HFFc6 (cell line): ENCODE data around the gene MCTP1. TPM values are rescaled to one million over a fixed set of nuclear protein-coding genes. Genes with fewer than 3 reads are reported as not detected.

Experiments used
- DNase-seq: peaks from one replicate; pipeline ENCODE4 v3.0.0-alpha.2; 2018
- H3K27ac Mint-ChIP-seq: 2 replicates; pipeline ENCODE4 v1.8.0; 2020; ENCODE audit warnings: mild to moderate bottlenecking, mixed read lengths
- H3K27me3 Mint-ChIP-seq: 2 replicates; pipeline ENCODE4 v1.8.0; 2021; ENCODE audit warnings: mild to moderate bottlenecking, moderate library complexity, mixed read lengths; ENCODE audit not compliant: insufficient read depth
- H3K36me3 Mint-ChIP-seq: 2 replicates; pipeline ENCODE4 v1.8.0; 2021; ENCODE audit warnings: low read depth, mixed read lengths
- H3K4me1 Mint-ChIP-seq: 2 replicates; pipeline ENCODE4 v1.8.0; 2020; ENCODE audit warnings: low read depth, mixed read lengths
- H3K4me3 Mint-ChIP-seq: 2 replicates; pipeline ENCODE4 v1.8.0; 2020; ENCODE audit warnings: mild to moderate bottlenecking, moderate library complexity, mixed read lengths
- H3K9me3 Mint-ChIP-seq: 2 replicates; pipeline ENCODE4 v1.8.0; 2020; ENCODE audit warnings: mild to moderate bottlenecking, mixed read lengths
- CTCF ChIP-seq: fragments of 200-600 bp; sonication (generic); IDR thresholded peaks from 2 replicates; pipeline ENCODE4 v1.5.0; 2021; ENCODE audit warnings: antibody characterized with exemption, mild to moderate bottlenecking
- total RNA-seq, 6 experiments: library from RNA; stranded (reverse); fragmentation: NEBNext Ultra II Directional; extraction: Animal tissue kit (Norgen Biotek cat#: 25700); gene quantifications; 2 replicates in 1 of 6; 3 replicates in 5 of 6; pipeline ENCODE4 v1.2.3, GENCODE V29; 2021

MCTP1 gene
- total RNA-seq, 6 experiments from 2014 or later = 1.0 to 5.2 (median 3.9) TPM

DNA sequence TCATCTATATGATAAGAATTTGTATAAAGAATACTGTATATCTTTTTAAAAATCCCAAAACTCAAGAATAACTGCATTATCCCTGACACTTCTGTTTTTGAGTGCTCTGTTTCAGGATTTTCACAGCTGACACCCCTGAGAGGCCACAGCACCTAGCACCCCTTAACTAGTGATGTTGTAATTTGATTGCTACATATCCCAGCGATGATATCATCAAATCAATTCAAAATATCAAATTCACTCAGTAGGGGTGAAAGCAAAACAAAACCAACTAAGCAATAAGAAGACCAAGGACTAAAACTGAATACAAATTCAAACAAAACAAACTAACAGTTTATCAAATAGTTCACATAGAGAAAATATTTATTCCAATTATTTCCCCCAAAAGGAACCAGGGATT, 184.3 kb downstream of the MCTP1 start:
- Mint-ChIP-seq H3K27ac (no peak overlapping the region), H3K27me3 (peaks cover 5% of the 10 kb centered on the region), H3K36me3 (no peaks in the 10 kb centered on the region), H3K9me3 (no peaks in the 10 kb centered on the region), H3K4me3 (no peak overlapping the region), H3K4me1 (no peaks in the 10 kb centered on the region)
- no peak for DNase-seq
- TF ChIP-seq CTCF = no peak

GRCh38 chr5:95098012-95098411, 186.9 kb downstream of the MCTP1 start:
- Mint-ChIP-seq H3K4me3 (no peak overlapping the region), H3K36me3 (no peaks in the 10 kb centered on the region), H3K4me1 (no peaks in the 10 kb centered on the region), H3K27ac (no peak overlapping the region), H3K9me3 (no peaks in the 10 kb centered on the region), H3K27me3 (peaks cover 2% of the 10 kb centered on the region; the same call in 1 of the 2 replicates)
- no peak for DNase-seq
- TF ChIP-seq CTCF = no peak

GRCh38 chr5:95093211-95093610, 191.7 kb downstream of the MCTP1 start:
- H3K27ac Mint-ChIP-seq = no peak overlapping the region
- H3K9me3 Mint-ChIP-seq = no peaks in the 10 kb centered on the region
- peaks cover 6% of the 10 kb centered on the region; the same call in 1 of the 2 replicates for H3K4me1 Mint-ChIP-seq
- TF ChIP-seq CTCF = no peak
- H3K36me3 Mint-ChIP-seq = no peaks in the 10 kb centered on the region
- H3K4me3 Mint-ChIP-seq = no peak overlapping the region
- peaks cover 2% of the 10 kb centered on the region for H3K27me3 Mint-ChIP-seq
- DNase-seq = no peak

- Mint-ChIP-seq H3K4me1 (peaks cover 11% of the 10 kb centered on the region; the same call in 1 of the 2 replicates), H3K27me3 (peaks cover 2% of the 10 kb centered on the region), H3K9me3 (no peaks in the 10 kb centered on the region), H3K27ac (no peak overlapping the region), H3K36me3 (no peaks in the 10 kb centered on the region), H3K4me3 (no peak overlapping the region)
- DNase-seq = no peak
- no peak for TF ChIP-seq CTCF
Observed at GRCh38 chr5:95090774-95091173, 194.1 kb downstream of the MCTP1 start.

DNA sequence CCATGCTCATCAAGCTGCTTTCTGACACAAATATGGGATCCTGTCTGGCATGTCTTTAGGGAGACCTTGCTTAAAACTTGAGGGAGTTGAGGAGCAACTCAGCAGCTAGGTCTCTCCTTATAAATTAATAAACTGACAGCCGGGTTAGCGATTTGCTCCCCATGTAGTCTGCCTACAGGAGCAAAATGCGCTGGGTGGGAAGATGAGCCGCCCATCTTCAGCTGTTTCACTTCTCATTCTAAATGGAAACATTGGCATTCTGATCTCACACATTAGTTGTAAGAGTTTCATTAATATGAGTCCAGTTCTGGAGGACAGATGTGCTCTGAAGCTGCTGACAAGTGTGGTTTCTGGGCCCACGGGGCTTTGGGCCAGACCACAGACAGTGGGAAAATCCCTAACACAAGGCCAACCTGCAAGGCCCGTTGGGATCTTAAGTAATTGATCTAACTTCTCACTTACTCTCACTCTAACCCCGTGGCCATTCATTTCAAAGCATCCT, 197.0 kb downstream of the MCTP1 start:
- Mint-ChIP-seq H3K27ac (no peak overlapping the region), H3K27me3 (no peaks in the 10 kb centered on the region; the same call in 1 of the 2 replicates)

More for the DNA sequence above, 197.0 kb downstream of the MCTP1 start:
- H3K9me3 Mint-ChIP-seq = no peaks in the 10 kb centered on the region
- H3K4me3 Mint-ChIP-seq = no peak overlapping the region
- no peak for DNase-seq
- H3K4me1 Mint-ChIP-seq = peaks cover 34% of the 10 kb centered on the region
- no peak for TF ChIP-seq CTCF
- no peaks in the 10 kb centered on the region for H3K36me3 Mint-ChIP-seq
